ENCODE measurements around the gene GPX1.

Gene GPX1

GRCh38 chr3:49311283-49311682 lies 46.9 kb downstream of the GPX1 start:
- H3K4me3 ChIP-seq (ENCODE audit: low read depth, low read length), result no peak overlapping the region
- in situ Hi-C loops (cut with HindIII; ENCODE audit: low sequenced_read_pairs), result no loop called here
- DNase-seq (ENCODE audit: low read depth), result no peak
- TF ChIP-seq CTCF (IDR thresholded peaks at IDR 0.05; ENCODE audit: low read depth, low read length, missing control alignments), result no peak

- in situ Hi-C loops (cut with HindIII; ENCODE audit: low sequenced_read_pairs), result no loop called here
- no peak for DNase-seq (ENCODE audit: low read depth)
- TF ChIP-seq CTCF (IDR thresholded peaks at IDR 0.05; ENCODE audit: low read depth, low read length, missing control alignments), result no peak
- no peak overlapping the region for H3K4me3 ChIP-seq (ENCODE audit: low read depth, low read length)
Observed at GRCh38 chr3:49310677-49311076, 47.5 kb downstream of the GPX1 start.
